ENCODE measurements around the gene GSTO2.

Gene GSTO2

DNA sequence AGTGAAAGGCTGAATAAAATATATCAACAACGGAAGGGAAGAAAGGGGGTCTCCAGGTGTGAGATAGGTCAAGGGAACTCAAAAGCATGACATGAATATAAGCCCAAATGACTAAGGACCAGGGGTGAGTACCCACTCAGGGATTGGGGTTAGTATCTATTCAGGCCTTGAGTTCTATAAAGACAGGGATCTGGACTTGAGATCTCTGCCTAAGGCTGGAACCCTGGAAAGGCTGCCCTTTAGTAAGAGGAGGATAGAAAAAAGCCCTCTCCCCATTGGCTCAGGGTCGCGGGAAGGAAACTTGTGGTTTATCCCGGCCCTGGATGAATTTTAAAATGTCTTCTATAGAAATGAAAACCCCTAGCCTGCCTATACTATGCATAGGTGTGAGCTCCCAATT is 71.7 kb downstream of the GSTO2 start:
- no peak for DNase-seq
- ATAC-seq = no peak

DNA sequence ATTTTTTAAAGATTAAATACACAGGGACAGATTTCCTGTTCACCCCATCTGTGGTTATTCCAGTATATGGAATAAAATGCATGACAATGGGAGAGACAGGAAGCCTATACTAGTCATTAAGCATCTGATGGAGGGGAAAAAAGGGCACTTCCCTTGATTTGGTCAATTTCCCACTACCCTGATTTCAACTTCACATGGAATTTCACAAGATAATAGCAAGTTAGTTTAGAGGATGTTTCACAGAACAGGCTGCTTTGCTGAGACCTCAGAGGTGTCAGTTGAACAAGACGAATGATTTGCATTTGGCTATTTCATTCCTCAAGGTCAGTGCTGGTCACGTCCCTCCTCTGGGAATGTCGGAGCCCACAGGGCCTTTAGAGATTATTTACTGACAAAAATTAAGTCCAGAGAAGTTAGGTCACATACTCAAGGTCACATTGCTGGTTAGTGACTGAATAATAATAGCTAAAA is 74.0 kb downstream of the GSTO2 start:
- no peak for DNase-seq
- ATAC-seq = no peak

DNA sequence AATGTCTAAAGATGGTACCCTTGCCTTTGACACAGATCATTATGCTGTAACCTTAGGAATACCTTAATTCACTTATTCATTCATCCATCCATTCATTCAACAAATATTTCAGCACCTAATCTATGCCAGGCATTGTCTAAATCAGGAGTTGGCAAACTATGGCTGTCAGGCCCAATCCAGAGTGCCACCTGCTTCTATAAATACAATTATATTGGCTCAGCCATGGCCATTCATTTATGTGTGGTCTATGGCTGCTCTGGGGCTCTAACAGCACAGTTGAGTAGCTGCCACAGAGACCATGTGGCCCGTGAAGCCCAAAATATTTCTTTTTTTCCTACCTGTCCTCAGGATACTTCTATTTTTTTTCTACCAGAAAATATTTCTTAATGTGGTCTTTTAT is 75.2 kb downstream of the GSTO2 start:
- DNase-seq (no peak), ATAC-seq (no peak)

DNA sequence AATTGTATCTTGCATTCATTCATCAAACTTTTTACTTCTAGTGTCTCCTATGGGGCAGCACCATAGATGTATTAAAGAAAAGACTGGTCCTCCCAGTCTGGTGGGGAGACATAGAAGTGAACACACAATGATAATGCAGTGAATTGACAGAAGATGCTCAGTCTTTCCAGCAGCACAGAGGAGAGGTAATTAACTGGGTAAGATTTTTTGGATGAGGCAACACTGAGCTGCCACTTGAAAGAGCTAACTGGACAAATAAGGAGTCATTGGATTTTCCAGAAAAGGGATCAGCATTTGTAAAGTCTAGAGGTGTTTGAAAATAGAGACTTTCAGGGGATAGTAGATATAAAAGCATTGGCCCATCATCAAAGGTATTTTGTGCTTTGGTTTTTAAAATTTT is 76.5 kb downstream of the GSTO2 start:
- no peak for DNase-seq
- ATAC-seq = no peak

DNA sequence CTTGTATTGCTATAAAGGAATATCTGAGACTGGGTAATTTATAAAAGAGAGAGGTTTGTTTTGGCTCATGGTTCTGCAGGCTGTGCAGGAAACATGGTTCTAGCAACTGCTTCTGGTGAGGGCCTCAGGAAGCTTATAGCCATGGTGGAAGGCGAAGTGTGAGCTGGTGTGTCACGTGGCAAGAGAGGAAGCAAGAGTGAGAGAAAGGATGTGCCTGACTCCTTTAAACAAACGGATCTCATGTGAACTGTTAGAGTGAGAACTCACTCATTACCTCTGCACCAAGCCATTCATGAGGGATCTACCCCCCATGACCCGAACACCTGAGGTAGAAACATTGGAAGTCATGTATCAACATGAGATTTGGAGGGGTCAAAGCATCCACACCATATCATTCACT is 77.0 kb downstream of the GSTO2 start:
- no peak for ATAC-seq
- DNase-seq = no peak

DNA sequence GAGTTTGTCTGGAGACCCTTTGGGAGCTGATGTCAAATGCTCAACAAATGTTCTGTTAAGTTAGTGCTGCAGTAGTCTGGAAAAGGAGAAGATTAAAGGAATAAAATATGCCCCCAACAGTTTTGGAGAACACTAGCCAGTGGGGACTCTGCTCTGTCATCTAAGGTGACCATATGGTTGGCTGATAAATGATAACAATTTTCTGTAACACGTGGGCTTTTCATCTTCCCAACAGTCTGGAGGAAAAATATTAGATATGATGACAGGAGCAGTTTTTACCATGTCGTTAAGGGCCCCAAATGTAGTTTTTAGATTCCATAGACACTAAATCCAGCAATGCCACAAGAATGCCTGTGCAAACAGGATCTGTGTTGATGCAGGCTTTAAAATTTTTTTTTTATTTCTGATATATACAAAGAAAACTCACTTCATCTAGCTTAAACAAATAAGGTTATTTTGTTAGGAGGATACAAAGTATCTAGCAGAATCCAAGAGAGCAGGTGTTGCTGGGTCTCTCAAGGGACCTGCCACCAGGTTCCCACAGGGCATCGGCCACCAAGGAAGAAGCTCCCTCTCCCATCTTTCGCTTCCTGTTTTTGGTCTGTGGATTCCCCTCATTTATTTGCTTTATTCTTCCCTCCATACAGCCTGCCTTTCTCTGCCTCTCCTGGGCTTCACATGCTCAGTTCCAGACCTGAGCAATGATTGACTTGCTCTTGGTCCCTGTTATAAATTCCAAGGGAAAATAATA is 78.5 kb downstream of the GSTO2 start:
- no peak for DNase-seq
- no peak for ATAC-seq

DNA sequence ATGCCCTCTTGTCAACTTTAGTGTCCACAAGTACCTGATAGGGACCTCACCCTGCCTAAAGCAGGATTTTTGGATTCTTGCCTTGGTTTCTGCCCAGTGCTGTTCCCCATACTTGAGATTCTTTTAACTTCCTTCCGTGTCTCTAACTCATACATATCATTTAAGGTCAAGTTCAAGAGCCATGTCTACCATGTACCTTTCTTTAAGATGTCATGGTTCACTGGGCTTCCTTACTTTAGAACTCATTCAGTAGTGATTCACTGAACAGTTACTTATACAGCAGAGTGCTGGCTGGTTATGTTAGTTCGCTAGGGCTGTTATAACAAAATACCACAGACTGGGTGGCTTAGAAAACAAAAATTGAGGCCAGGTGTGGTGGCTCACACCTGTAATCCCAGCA is 79.6 kb downstream of the GSTO2 start:
- no peak for DNase-seq
- no peak for ATAC-seq

DNA sequence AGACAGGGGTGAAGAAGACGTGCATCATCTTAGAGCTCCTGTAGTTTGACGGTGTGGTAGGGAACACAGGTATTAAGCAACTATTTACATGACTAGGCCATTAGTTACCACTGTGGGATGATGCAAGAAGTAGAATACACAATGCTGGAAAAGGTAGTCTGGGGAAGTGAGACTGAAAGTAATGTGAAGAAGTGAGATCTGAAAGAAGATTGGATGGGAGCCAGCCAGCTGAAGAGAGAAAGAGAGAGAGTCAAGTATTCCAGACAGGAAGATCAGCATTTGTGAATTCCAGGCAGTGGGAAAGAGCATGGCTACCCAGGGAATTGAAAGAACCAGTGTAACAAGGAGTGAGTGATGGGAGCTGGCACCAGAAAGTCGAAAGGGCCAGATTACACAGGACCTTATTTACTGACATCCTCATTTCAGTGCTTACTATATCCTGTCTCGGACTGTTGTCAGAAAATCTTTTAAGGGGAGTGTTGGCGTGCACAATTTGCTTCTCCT is 80.7 kb downstream of the GSTO2 start:
- DNase-seq (no peak), ATAC-seq (no peak)

DNA sequence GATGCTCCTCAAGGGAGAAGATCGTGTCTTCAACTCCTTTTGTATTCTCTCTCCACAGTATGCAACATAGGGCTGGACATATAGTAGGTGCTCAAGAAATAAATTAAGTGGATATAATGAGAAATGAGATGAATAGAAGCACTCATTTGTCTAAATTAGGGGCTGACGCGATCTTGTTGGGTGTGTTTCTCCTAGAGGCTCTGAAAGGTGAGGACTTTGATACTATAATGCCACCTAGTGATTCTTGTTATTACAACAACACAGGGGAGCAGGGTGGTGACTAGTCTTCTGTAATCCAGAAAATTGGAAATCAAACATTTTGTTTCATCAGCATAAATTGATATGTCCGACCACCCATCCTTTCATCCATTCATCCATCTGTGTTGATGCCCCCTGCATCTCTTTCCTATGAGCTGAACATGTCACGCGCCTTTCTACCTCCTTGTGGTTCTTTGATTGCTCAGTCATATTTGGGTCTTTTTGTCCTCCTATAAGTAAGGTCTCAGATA is 81.2 kb downstream of the GSTO2 start:
- no peak for DNase-seq

DNA sequence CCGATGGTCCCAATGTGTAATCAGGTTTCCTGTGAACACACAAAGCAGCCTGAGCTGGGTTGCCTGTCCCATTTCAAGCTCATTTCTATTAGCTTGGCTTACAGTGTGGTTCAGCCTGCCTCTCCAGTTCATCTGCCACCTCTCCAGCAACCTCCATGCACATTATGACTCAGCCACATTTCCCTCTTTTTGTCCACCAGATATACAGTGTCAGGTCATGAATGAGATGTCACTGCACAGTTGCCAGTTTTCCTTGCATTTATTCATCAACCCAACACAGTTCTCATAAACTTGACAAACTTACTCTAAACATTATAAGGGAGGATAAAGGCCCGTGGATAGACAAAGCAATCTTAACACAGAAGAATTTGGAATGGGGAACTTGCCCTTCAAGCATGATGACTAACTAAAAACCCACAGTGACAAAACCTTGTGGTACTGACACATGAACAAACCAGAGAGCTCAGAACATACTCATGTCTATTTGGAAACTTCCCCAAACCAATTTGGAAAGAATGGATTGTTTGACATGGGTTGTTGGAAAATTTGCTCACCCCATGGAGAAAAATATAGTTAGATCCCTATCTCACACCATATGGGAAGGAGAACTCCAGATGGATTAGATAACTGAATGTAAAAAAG is 82.2 kb downstream of the GSTO2 start:
- DNase-seq = no peak

More for the DNA sequence above, 81.2 kb downstream of the GSTO2 start:
- ATAC-seq = peak; percentile 45

DNA sequence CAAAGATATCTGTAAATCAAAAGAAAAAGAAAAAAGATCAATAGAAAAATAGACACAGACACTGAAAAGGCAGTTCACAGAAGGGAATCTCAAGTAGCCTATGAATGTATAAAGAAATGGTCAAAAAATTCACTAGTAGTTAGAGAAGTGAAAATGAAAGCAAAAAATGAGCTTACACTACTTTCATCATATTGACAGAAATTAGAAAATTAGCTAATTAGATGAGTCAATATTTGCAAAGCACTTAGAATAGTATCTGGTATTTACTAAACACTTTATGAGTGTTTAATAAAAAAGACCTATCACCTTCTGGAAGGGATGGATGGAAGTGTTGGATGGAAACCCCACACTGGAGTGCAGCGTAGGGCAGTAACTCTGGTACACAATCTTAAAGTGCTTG is 82.9 kb downstream of the GSTO2 start:
- no peak for DNase-seq
- no peak for ATAC-seq

More for the DNA sequence above, 82.2 kb downstream of the GSTO2 start:
- peak; percentile 66 for ATAC-seq

DNA sequence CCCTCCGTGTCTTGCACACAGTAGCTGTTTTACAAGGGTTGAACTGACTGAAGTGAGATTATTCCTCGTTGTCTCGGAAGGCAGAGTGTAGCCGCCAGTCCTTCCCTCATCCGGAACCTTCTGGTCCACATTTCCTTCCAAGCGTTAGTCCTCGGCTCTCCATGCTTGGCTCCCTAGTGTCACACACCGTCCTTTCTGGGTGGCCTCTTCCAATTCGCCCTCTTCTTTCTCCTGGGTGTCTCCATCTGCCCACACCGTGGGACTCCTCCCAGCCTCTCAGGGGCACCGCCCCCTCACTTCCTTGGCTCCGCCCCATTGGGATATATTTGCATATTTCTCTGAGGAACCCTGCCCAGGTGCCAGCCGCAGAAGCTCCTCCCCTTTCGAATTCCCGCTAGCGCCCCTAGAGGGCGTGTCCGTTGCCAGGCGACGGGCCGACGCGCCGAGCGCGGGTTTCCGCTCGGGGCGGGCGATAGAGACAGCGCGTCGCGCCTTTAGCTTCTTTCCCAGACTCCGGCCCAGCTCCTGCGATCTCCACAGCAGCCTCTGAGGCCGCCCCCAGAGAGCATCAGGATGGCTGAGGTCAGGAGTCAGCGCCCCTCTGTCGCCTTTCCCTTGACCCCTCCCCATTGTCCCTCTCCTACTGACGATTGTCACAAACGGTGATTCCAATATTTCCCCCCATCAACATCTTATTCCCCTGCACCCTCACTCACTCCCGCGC is 84.5 kb downstream of the GSTO2 start, which contains the start of gene CFAP58:
CFAP58 (plus strand) TSS at position 509 of the 724 bp plus-strand sequence; CDS start at position 574, 65 bp downstream.
- peak; percentile 91 for DNase-seq
- peak; percentile 87 for ATAC-seq
